IMR-90 (cell line): ENCODE results near the gene PFKFB1. TPM values are rescaled to one million over a fixed set of nuclear protein-coding genes. Genes with fewer than 3 reads are reported as not detected.

Source experiments
- ATAC-seq: fragments of 200-7000 bp; cut with Tn5 transposase; 2 replicates; pipeline ENCODE4 v1.9.1; 2020; ENCODE audit warnings: low read depth, mild to moderate bottlenecking, moderate library complexity
- BruUV-seq: library from RNA; stranded (reverse); fragments of 400-500 nt; replicated peaks from 2 replicates; lab custom pipeline; 2021; lab: Mats Ljungman, UMichigan
- CTCF ChIA-PET: fragments of 300-600 bp; formaldehyde crosslinking; extraction: SDS; loops from one replicate; lab custom pipeline; 2021; ENCODE audit warnings: antibody characterized with exemption; lab: Yijun Ruan, JAX
- POLR2A ChIA-PET: fragments of 300-600 bp; sonication (Branson Sonifier 250); formaldehyde crosslinking; loops from one replicate; lab custom pipeline; 2022; ENCODE audit warnings: antibody characterized with exemption; ENCODE audit not compliant: unreplicated experiment; lab: Charles Lee
- DNase-seq: peaks from one replicate; pipeline ENCODE4 v3.0.0; 2013
- H2AFZ ChIP-seq: replicated peaks from 2 replicates; pipeline ENCODE3; 2013; ENCODE audit warnings: low read length, mild to moderate bottlenecking; ENCODE audit not compliant: poor library complexity
- H2AK5ac ChIP-seq: 2 replicates; pipeline ENCODE4 v1.6.1; 2013; ENCODE audit warnings: low read depth, low read length, inconsistent platforms
- H2AK9ac ChIP-seq: replicated peaks from 2 replicates; pipeline ENCODE3; 2013; ENCODE audit warnings: mild to moderate bottlenecking, low read depth, low read length, moderate library complexity; ENCODE audit not compliant: poor library complexity
- H2BK120ac ChIP-seq: 2 replicates; pipeline ENCODE4 v1.6.1; 2013; ENCODE audit warnings: low read depth, low read length, inconsistent platforms
- H2BK15ac ChIP-seq: 3 replicates; pipeline ENCODE4 v1.6.1; 2013; ENCODE audit warnings: low read depth, low read length, inconsistent platforms
- H2BK20ac ChIP-seq: 2 replicates; pipeline ENCODE4 v1.6.1; 2013; ENCODE audit warnings: low read depth, mild to moderate bottlenecking, inconsistent platforms, low read length, moderate library complexity
- H2BK5ac ChIP-seq: 2 replicates; pipeline ENCODE4 v1.6.1; 2013; ENCODE audit warnings: mild to moderate bottlenecking, low read depth, low read length, inconsistent platforms; ENCODE audit not compliant: poor library complexity, severe bottlenecking
- H3K14ac ChIP-seq: replicated peaks from 2 replicates; pipeline ENCODE4 v1.6.1; 2013; ENCODE audit warnings: low read depth, low read length, inconsistent platforms
- H3K18ac ChIP-seq: 2 replicates; pipeline ENCODE4 v1.6.1; 2013; ENCODE audit warnings: low read depth, low read length, control low read depth
- H3K23ac ChIP-seq: 2 replicates; pipeline ENCODE4 v1.6.1; 2013; ENCODE audit warnings: low read depth, low read length, inconsistent platforms
- H3K27ac ChIP-seq: 2 replicates; pipeline ENCODE4 v1.5.1; 2013; ENCODE audit warnings: mild to moderate bottlenecking, control low read depth, low read length; ENCODE audit not compliant: insufficient read depth
- H3K27me3 ChIP-seq: 2 replicates; pipeline ENCODE4 v1.6.1; 2013; ENCODE audit warnings: low read length; ENCODE audit not compliant: control insufficient read depth, insufficient read depth
- H3K36me3 ChIP-seq: 2 replicates; pipeline ENCODE4 v1.6.1; 2013; ENCODE audit warnings: low read length, mixed read lengths; ENCODE audit not compliant: control insufficient read depth, insufficient read depth
- H3K4ac ChIP-seq: 2 replicates; pipeline ENCODE4 v1.6.1; 2013; ENCODE audit warnings: low read depth, low read length, inconsistent platforms
- H3K4me1 ChIP-seq: 2 replicates; pipeline ENCODE4 v1.6.1; 2013; ENCODE audit warnings: low read length, mixed read lengths; ENCODE audit not compliant: control insufficient read depth, insufficient read depth
- H3K4me2 ChIP-seq: 2 replicates; pipeline ENCODE4 v1.6.1; 2013; ENCODE audit warnings: low read depth, mild to moderate bottlenecking, control low read depth, low read length, moderate library complexity
- H3K4me3 ChIP-seq: 2 replicates; pipeline ENCODE4 v1.5.1; 2013; ENCODE audit warnings: low read depth, mild to moderate bottlenecking, control low read depth, low read length, moderate library complexity; ENCODE audit not compliant: insufficient read depth
- H3K56ac ChIP-seq: 2 replicates; pipeline ENCODE4 v1.6.1; 2013; ENCODE audit warnings: low read length, inconsistent platforms; ENCODE audit not compliant: insufficient read depth; ENCODE audit errors: extremely low read depth
- H3K79me1 ChIP-seq, 2 experiments: 2 replicates each; pipeline ENCODE4 v1.6.1; 2013; ENCODE audit warnings: low read length in 2 of 2, inconsistent platforms in 1 of 2, low read depth in 1 of 2
- H3K9ac ChIP-seq: 2 replicates; pipeline ENCODE4 v1.6.1; 2013; ENCODE audit warnings: low read depth, low read length, control low read depth
- H3K9me1 ChIP-seq: 2 replicates; pipeline ENCODE4 v1.6.1; 2013; ENCODE audit warnings: low read length, inconsistent platforms; ENCODE audit not compliant: insufficient read depth
- H3K9me3 ChIP-seq: 2 replicates; pipeline ENCODE4 v1.6.1; 2013; ENCODE audit warnings: low read length; ENCODE audit not compliant: control insufficient read depth, insufficient read depth
- H4K20me1 ChIP-seq: 2 replicates; pipeline ENCODE4 v1.6.1; 2013; ENCODE audit warnings: low read length, inconsistent platforms; ENCODE audit not compliant: insufficient read depth
- H4K5ac ChIP-seq: 2 replicates; pipeline ENCODE4 v1.6.1; 2013; ENCODE audit warnings: mild to moderate bottlenecking, low read depth, low read length, control low read depth
- H4K8ac ChIP-seq, 2 experiments: 2 replicates each; pipeline ENCODE4 v1.6.1; 2013; ENCODE audit warnings: low read depth in 2 of 2, low read length in 2 of 2, control low read depth in 1 of 2, inconsistent platforms in 1 of 2
- H4K91ac ChIP-seq: 2 replicates; pipeline ENCODE4 v1.6.1; 2013; ENCODE audit warnings: low read depth, low read length, inconsistent platforms; ENCODE audit not compliant: insufficient read depth
- MAFK ChIP-seq: IDR thresholded peaks from 2 replicates; pipeline ENCODE4 v1.6.1; 2012; ENCODE audit warnings: low read depth, low read length, improper control_type of control experiment
- RFX5 ChIP-seq: IDR thresholded peaks from 2 replicates; pipeline ENCODE4 v1.8.0; 2012; ENCODE audit warnings: low read depth, mild to moderate bottlenecking, low read length, moderate library complexity
- dilution Hi-C: fragments of 300-500 bp; cut with HindIII; formaldehyde crosslinking; loops from one replicate; pipeline ENCODE4 v1.14.3; 2018; ENCODE audit warnings: low sequenced_read_pairs; ENCODE audit not compliant: unreplicated experiment
- in situ Hi-C: fragments of 300-500 bp; cut with MboI; formaldehyde crosslinking; loops from 3 replicates; pipeline ENCODE4 v1.14.3; 2019; ENCODE audit warnings: low sequenced_read_pairs, inconsistent platforms, mixed read lengths
- intact Hi-C: fragments of 100-400 bp; cut with micrococcal nuclease; formaldehyde crosslinking; loops from 2 replicates; pipeline ENCODE4 v1.10.0; 2022
- polyA plus RNA-seq, 3 experiments: library from polyadenylated mRNA; depleted of rRNA; stranded (reverse); fragments of >200 nt; gene quantifications; 2 replicates each; pipeline ENCODE4 v1.2.3, GENCODE V29; 2012; ENCODE audit warnings: low replicate concordance in 1 of 3
- total RNA-seq: library from RNA; depleted of rRNA; stranded (reverse); fragments of >200 nt; gene quantifications from 2 replicates; pipeline ENCODE4 v1.2.3, GENCODE V29; 2012

The PFKFB1 gene
- total and polyA plus RNA-seq, 2 of the 4 experiments (the other 2 are of a cell fraction): under 0.01 to 0.15 TPM

DNA sequence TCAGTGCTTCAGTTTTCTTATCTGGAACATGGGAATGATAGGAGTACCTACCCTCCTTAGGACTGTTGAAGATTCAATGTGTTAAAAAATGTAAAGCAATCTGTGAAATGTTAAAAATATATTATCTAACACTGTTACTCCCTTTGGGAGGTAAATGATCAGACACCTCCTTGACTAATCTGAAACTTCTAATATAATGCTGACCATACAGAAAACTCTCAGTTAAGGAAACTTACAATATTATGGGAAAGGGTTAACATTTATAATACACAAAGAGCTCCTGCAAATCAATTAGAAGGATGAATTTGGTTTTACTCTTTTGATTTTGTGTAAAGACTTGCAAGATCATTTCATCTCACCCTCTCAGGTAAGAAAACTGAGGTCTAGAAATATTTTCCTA is 1.6 kb upstream of the PFKFB1 start:
- Histone ChIP-seq H3K4me2 (no peak overlapping the region), H3K4me3 (no peak overlapping the region), H3K9me3 (no peaks in the 10 kb centered on the region), H3K23ac (no peak overlapping the region), H3K4ac (no peak overlapping the region), H2AK9ac (no peak overlapping the region), H2AFZ (no peak overlapping the region), H3K18ac (no peak overlapping the region), H2BK5ac (no peak overlapping the region), H3K27ac (no peak overlapping the region), H2BK15ac (no peak overlapping the region), H4K20me1 (no peaks in the 10 kb centered on the region), H3K9ac (no peak overlapping the region), H4K91ac (no peak overlapping the region), H3K36me3 (no peaks in the 10 kb centered on the region), H2BK120ac (no peak overlapping the region), H3K56ac (no peak overlapping the region), H3K27me3 (peaks cover 14% of the 10 kb centered on the region), H2BK20ac (no peak overlapping the region), H3K4me1 (no peaks in the 10 kb centered on the region), H3K79me1 (no peaks in the 10 kb centered on the region), H3K9me1 (no peaks in the 10 kb centered on the region), H2AK5ac (no peak overlapping the region), H4K5ac (no peak overlapping the region), H3K14ac (no peak overlapping the region), H4K8ac (no peak overlapping the region)
- no peak for TF ChIP-seq RFX5
- peak; percentile 74 for TF ChIP-seq MAFK
- ChIA-PET POLR2A (no interaction called here), CTCF (no interaction called here)
- in situ Hi-C loops (no loop called here), dilution Hi-C loops (no loop called here), intact Hi-C loops (no loop called here)
- BruUV-seq: no TSS peak
- ATAC-seq (no peak), DNase-seq (no peak)
